Type B pancreatic cell (in vitro differentiated cells): ENCODE results near the gene ZNF775. TPM values are rescaled to one million over a fixed set of nuclear protein-coding genes. Genes with fewer than 3 reads are reported as not detected.
A peak's percentile ranks its signal among the peaks of the same experiment; 100 is the strongest.

Experiments
- DNase-seq: peaks from one replicate; pipeline ENCODE4 v3.0.0; 2021; ENCODE audit warnings: mixed read lengths; ENCODE audit not compliant: unreplicated experiment; ENCODE audit errors: extremely low spot score
- H3K27ac Mint-ChIP-seq: 2 replicates; pipeline ENCODE4 v1.8.0; 2021; ENCODE audit warnings: mild to moderate bottlenecking, mixed read lengths
- H3K27me3 Mint-ChIP-seq: 2 replicates; pipeline ENCODE4 v1.8.0; 2021; ENCODE audit warnings: mixed read lengths
- H3K36me3 Mint-ChIP-seq: 2 replicates; pipeline ENCODE4 v1.8.0; 2021; ENCODE audit warnings: mixed read lengths
- H3K4me1 Mint-ChIP-seq: one replicate; pipeline ENCODE4 v1.8.0; 2021; ENCODE audit warnings: mixed read lengths; ENCODE audit not compliant: unreplicated experiment
- H3K4me3 Mint-ChIP-seq: 2 replicates; pipeline ENCODE4 v1.8.0; 2021; ENCODE audit warnings: mild to moderate bottlenecking, mixed read lengths
- H3K9me3 Mint-ChIP-seq: 2 replicates; pipeline ENCODE4 v1.8.0; 2021; ENCODE audit warnings: mixed read lengths
- CTCF ChIP-seq: fragments of 200-600 bp; sonication (generic); conservative IDR thresholded peaks from 2 replicates; pipeline ENCODE4 v1.5.0; 2021; ENCODE audit warnings: antibody characterized with exemption, mild to moderate bottlenecking
- total RNA-seq: library from RNA; stranded (reverse); gene quantifications from 2 replicates; pipeline ENCODE4 v1.2.1, GENCODE V29; 2021; ENCODE audit warnings: low replicate concordance

ZNF775 gene
- total RNA-seq, 1 donor from 2014 or later, result 12.3 TPM

GRCh38 chr7:150365673-150366398 lies 13.3 kb upstream of the ZNF775 start:
- peak overlapping the region; percentile 96 for H3K27ac Mint-ChIP-seq
- no peak for DNase-seq
- no peaks in the 10 kb centered on the region for H3K27me3 Mint-ChIP-seq
- TF ChIP-seq CTCF, result no peak
- peaks cover 4% of the 10 kb centered on the region for H3K36me3 Mint-ChIP-seq
- no peaks in the 10 kb centered on the region for H3K9me3 Mint-ChIP-seq
- peaks cover 47% of the 10 kb centered on the region for H3K4me1 Mint-ChIP-seq
- peak overlapping the region; percentile 82 for H3K4me3 Mint-ChIP-seq

GRCh38 chr7:150367677-150368095 lies 11.4 kb upstream of the ZNF775 start:
- H3K4me3 Mint-ChIP-seq, result peak overlapping the region; percentile 90
- TF ChIP-seq CTCF, result no peak
- H3K27me3 Mint-ChIP-seq, result no peaks in the 10 kb centered on the region
- peak overlapping the region; percentile 98 for H3K27ac Mint-ChIP-seq
- peaks cover 6% of the 10 kb centered on the region for H3K36me3 Mint-ChIP-seq
- no peak for DNase-seq
- H3K9me3 Mint-ChIP-seq, result no peaks in the 10 kb centered on the region
- H3K4me1 Mint-ChIP-seq, result peaks cover 34% of the 10 kb centered on the region

- DNase-seq, result peak; percentile 93
- Mint-ChIP-seq H3K4me1 (peaks cover 34% of the 10 kb centered on the region), H3K36me3 (peaks cover 10% of the 10 kb centered on the region), H3K27me3 (no peaks in the 10 kb centered on the region), H3K9me3 (no peaks in the 10 kb centered on the region), H3K27ac (peak within 1 kb of the TSS; percentile 98), H3K4me3 (peak within 1 kb of the TSS; percentile 97)
- TF ChIP-seq CTCF, result no peak
Observed at GRCh38 chr7:150368096-150368883, 10.8 kb upstream of the ZNF775 start, which contains the start of gene REPIN1. TSS of gene REPIN1 (plus strand) at chr7:150368822. CDS start at chr7:150369712, 890 bp downstream.

GRCh38 chr7:150368884-150369747 lies 10.0 kb upstream of the ZNF775 start:
- H3K36me3 Mint-ChIP-seq, result peaks cover 15% of the 10 kb centered on the region
- H3K27me3 Mint-ChIP-seq, result no peaks in the 10 kb centered on the region
- TF ChIP-seq CTCF, result no peak
- peaks cover 38% of the 10 kb centered on the region for H3K4me1 Mint-ChIP-seq
- H3K4me3 Mint-ChIP-seq, result peak overlapping the region; percentile 97
- H3K27ac Mint-ChIP-seq, result peak overlapping the region; percentile 95
- no peak for DNase-seq
- H3K9me3 Mint-ChIP-seq, result no peaks in the 10 kb centered on the region

GRCh38 chr7:150369748-150370501 lies 9.2 kb upstream of the ZNF775 start:
- DNase-seq, result no peak
- Mint-ChIP-seq H3K9me3 (no peaks in the 10 kb centered on the region), H3K4me1 (peaks cover 41% of the 10 kb centered on the region)

More at GRCh38 chr7:150369748-150370501, 9.2 kb upstream of the ZNF775 start:
- Mint-ChIP-seq H3K27ac (peak overlapping the region; percentile 95), H3K36me3 (peaks cover 20% of the 10 kb centered on the region), H3K4me3 (peak overlapping the region; percentile 97), H3K27me3 (no peaks in the 10 kb centered on the region)
- no peak for TF ChIP-seq CTCF
